HG03039 (cell line): ENCODE results near the gene BABAM2.

Experiments
- ATAC-seq: cut with Tn5 transposase; IDR thresholded peaks from one replicate; pipeline ENCODE4 v1.9.1; 2021; ENCODE audit warnings: mild to moderate bottlenecking, moderate library complexity; ENCODE audit not compliant: unreplicated experiment

Gene BABAM2

DNA sequence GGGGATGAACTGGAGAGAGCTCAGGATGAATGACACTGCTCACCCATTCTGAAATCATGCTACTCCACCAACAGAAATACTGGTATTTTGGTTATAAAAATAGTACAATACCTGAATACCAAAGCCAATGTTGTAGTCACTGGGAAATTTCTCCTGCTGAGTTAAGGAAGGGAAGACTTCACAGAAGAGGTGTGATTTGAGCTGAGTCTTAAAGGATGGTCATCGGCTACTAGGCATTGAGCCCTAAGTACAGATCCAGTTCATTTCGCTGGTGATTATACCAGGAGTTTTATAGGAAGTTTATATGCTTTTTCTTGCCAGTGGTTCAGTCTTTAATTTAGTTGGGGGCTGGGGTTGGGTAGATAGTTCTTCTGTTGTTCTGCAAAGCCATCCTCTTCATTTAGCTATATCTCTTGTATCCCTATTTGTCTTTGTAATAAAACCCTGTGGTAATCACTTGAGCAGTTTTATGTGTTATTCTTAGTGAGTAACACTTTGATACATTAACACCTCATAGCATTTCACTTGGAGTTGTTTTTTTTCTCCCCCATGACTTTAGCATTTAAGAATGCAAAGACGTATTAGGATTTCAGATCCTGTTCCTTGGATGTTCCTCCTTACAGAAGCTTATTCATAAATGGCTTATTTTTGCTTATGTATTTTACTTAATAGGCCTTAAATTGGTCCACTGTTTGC is 262.2 kb downstream of the BABAM2 start:
- ATAC-seq = no peak

DNA sequence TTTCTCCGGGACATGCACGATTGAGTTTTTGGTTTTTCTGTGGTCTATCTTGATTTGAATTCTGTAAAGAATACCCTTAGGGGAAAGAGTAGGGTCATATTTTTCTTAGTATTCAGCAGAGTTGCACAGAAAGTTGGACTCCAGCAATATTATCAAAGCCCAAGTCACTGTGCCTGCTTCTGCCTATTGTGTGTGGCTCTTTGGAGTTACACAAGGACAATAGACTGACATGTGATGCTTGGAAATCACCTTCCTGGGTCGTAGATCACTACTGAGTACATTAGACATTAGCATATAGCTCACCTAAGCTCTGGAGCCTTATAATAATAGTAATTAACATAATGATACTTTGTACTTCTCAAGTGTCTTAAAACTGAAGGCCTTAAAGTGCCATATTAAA is 263.3 kb downstream of the BABAM2 start:
- no peak for ATAC-seq

DNA sequence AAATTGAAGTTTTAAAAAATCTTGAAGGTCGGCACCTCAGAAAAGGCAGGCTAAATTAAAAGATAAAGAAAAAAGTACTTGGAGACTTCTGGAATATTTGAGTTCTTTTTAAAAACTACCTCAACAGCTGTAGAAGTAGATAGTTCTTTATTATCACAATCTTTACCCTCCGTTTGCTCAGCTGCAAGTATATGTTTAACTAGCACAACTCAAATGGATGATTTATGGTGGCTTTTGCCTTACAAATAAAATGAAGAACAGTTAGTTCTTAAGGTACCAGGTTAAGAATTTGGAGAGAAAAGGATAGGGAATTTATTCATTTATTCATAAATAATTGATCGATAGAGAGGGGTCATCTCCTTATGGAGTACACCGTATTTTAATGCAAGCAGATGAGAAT is 264.6 kb downstream of the BABAM2 start:
- ATAC-seq = no peak

DNA sequence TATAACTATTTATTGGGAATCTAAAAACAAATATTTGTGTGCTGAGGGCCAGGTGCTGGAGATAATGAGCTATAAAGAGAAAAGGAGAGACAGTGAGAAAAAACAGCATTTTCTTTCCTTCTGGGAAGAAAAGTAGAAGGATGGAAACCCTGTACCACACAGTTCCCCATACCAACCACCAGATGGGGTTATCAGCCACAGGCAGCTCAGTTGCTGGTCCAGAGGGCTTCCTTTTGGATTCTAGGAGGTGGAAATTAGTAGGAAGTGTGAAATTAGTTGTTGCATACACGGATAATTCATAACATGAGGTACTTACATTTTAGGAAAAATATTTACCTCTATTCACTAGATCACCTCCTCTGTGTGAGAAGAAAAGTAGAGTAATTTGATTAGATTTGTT is 265.1 kb downstream of the BABAM2 start:
- no peak for ATAC-seq

DNA sequence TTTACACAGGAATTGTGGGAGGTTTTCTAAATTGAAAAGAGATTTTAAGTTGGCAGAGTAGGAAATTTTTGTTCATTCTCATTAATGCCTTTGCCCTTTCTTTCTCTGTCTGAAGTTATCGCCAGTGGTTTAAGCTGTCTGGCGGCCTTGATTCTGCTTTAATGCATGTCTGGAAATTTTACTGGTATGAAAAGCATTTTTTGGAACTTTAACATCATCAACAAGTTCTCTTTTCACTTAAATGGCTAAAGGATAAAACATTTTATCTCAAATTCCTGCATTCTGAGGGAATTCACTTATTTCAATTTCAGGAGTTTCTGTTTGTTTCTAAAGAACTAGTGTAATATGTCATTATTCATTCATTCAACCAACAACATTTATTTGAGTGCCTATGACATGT is 268.3 kb downstream of the BABAM2 start:
- no peak for ATAC-seq

DNA sequence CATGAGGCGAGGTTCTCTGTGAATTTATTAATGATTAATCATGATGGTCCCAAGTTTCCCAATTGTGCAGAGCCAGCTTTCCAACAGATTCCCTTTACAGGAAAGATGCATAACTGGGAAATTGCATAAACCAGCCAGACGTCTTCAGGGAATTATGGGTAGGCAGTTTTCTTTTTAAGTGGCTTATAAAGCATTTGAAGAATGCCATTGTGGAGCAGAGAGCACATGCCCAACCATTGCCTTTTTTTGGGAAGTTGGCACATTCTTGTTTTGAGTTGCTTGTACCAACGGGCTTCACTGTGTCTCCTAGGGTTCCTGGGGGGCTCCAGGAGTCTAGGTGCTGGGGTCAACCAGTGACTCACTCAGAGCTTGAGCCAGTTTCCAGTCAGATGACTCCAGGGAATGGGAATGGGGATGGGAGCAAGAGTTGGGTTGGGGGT is 270.5 kb downstream of the BABAM2 start:
- ATAC-seq = no peak

DNA sequence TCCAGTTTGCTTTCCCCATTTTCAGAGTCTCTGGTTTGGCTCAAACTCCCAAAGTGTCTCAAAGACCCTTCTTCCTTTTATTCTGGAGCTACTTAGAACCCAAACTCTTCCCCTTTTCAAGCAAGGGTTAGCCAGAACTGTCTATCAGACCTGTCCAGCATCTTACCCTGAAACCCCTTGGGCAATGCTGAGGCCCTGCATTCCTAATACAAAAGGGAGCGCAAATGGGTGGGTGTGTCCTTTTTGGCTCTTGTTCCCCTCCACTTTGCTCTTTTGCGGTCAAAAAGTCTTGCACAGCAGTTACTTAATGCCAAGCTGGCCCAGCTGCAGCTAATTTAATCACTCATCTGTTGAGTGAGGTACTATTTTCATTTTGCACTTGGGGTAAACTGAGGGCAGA is 270.9 kb downstream of the BABAM2 start:
- ATAC-seq = no peak

DNA sequence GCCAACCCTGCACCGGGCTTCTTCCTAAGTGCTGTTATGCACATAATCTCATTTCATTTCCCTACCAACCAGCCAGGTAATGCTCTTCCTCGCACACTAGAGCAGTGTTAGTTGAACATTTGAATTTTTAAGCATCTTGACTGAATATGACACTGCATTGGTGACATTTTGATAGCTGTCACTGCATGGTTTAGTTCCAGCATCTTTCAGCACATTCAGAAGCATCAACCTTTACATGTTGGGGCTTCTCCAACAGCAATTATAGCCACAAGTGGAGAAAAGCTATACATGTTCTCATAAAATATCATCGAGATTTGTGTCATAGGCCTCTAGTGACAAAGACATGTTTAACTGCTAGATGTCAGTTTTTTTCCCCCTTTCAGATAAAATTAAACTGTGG is 272.0 kb downstream of the BABAM2 start:
- ATAC-seq = no peak

DNA sequence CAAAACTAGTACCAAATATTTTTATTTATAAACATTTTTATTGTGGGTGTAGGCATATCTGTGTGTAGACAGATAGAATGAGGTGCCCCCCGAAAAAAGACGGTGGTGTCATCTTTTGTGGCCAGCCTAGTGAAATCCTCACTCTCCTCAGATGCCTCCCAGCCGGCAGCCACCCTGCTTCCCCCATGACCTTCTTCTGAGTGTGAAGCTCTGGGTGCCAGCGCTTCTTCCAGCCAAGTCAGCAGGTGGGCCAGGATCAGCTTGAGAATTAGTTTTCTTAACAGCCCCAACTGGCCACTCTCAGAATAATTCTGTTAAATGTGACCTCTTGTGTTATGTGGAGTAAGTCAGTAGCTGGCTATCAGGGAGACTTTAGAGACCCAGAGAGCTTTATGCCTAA is 272.5 kb downstream of the BABAM2 start:
- ATAC-seq = no peak

DNA sequence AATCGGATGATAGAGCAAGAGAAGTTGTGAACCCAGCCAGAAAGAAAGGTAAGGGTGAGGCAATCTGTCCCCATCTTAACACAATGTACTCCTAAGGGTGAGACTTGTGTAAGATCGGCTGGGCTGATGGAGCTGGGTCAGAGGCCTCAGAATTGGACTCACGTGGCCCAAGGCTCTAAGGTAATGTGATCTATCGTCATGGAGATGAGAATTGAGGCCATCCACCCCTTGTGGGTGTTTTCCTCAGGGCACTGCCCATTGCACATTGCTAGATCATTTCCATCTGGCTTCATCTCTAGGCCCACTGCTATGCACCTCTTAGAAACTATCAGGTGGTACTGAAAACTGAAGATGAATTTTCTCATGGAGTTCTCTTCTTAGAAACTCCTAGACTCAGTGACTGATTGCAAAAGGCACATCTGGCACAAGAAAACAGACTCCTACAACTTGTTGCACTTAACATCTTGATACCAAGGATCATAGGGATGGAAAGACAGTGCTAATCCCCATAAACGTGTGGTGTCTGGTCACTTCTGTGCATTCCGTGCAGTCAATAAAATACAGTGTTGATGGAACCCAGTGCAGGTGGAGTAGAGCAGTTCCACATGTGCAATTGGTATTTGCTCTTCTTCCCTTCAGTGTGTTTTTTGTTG is 273.2 kb downstream of the BABAM2 start:
- ATAC-seq = no peak

DNA sequence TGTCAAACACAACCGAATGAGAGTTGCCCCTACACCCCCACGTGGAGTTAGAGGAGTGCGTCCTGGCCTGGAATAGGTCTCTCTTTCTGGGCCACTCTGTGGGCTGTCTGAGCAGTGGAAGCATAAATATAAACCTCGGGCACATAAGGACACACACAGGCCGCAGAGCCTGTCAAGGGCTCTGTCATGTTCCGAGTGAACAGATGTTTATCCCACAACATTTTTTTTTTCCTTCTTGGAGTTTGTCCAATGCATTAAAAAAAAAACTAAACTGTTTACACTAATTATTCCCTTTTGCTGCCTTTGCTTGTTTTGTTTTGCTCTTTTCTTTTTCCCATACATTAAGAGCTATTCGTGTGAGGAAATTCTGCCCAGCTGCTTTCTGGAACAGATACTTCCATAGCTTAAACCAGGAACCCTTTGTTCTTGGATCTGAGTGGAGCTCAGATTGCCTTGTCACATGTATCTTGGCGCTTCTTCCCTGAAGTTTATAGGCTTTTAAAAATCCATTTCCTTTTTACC is 273.8 kb downstream of the BABAM2 start:
- ATAC-seq = no peak

DNA sequence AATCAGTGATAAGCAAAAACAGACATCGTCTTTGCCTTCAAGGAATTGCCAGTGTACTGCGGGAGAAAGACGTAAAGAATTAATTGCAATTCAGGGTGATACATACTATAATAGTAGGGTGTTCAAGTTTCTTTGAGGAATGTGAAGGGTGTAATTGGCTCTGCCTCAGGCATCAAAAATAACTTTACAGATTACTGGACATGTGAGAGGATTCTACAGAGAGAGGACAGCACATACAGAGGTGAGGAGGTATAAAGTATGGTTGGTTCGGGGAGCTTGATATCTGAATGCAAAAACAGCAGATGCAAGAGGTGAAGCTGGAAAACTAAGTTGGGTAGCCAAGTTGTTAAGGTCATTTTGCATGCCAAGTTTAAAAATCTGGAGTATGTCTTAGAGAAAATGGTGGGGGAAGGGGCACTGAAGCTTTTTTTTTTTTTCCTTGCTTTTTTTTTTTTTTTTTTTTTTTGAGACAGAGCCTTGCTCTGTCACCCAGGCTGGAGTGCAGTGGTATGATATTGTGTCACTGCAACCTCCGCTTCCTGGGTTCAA is 274.6 kb downstream of the BABAM2 start:
- ATAC-seq = no peak

DNA sequence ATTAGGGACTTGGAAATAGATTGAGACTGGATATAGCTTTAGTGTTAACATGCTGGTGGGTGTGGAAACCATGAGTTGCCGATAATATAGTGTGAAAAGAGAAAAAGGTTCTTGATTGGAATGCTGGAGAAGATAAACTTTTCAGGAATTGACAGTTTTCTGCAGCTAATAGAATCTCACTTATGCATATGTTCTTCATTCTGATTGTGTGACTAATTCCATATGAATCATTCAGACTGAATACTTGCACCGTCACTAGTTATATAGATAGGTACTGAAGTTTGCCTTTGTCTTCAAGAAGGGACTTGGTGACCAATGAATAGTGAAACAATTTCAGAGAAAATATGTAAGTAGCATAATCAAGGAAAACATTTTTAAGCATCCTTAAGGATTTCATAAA is 276.4 kb downstream of the BABAM2 start:
- ATAC-seq = no peak

DNA sequence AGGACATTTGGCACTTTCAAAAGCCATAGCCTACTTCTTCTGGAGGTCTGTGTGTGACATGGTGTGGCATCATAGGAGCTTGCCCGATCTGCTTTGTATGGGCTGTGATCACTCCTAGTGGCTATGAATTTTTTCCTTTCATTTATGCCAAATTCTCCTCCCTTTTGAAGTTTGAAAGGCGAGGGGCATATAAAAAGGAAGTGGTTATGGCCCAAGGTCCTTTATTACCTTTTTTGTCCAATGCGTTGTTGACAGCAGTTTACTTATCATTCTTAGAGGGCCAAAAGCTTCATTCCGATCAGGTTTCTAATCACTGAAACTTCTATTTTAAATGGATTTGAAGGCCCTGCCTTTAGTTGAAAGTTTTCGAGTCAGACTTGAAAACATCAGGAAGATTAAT is 277.8 kb downstream of the BABAM2 start:
- ATAC-seq = no peak

DNA sequence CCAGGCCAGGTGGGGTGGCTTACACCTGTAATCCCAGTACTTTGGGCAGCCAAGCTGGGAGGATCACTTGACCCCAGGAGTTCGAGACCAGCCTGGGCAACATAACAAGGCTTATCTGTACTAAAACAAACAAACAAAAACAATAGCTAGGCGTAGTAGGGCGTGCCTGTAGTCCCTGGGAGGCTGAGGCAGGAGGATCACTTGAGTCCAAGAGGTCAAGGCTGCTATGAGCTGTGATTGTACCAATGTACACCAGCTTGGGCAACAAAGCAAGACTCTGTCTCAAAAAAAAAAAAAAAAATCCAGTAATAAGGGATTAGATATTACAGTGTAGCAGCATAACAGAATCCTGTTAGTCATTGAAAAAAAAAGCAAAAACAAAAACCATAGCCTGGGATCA is 279.0 kb downstream of the BABAM2 start:
- no peak for ATAC-seq

DNA sequence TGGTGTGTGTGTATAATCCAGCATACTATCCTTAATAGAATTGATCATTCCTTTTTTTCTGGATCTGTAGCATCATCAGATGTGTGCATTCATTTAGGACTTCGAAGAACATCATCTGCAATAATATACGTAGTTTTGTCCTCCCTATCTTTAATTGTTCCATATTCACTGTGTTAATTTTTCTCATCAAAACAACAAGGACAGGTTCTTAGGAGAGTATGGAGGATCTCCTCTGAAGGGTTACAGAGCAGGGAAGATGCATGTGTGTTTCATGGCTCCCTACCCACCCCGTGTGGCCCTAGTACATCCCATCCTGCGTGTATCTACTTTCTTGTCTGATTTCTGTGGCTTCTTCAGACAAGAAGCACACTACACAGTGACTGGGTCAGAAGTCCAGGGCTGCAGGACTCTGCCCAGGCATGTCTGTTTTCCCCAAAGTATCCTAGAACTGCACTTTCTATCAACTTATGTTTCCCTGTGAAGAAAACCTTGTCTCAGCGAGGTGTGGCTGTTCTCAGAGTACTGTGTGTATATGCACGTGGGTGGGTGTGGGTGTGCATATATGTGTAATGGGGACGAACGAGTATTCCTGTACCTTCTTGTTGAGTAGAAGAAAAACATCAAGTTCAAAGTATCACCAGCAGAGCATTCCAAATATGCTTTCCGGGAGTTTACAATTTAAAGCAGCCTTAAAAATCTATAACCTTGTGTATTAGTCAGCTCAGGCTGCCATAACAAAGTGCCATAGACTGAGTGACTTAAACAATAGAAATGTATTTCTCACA is 281.8 kb downstream of the BABAM2 start:
- no peak for ATAC-seq

DNA sequence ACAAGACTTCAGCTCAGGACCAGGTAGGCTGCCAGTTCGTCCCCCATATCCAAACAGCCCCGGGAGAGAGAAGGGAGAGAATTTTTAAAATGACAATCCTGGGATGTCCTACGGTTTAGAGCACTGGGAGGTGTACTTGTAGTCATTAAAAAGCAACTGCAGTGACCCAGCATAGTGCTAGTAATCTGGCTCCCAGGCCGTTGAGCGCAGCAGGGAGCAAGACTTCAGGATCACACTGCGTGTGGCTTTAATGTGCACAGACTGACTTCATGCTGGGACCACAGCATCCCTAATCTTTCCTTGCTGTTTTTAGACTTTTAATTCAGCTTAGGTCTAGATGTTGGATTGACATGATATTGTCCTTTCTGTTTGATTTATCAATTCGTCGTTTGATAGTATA is 282.8 kb downstream of the BABAM2 start:
- no peak for ATAC-seq

DNA sequence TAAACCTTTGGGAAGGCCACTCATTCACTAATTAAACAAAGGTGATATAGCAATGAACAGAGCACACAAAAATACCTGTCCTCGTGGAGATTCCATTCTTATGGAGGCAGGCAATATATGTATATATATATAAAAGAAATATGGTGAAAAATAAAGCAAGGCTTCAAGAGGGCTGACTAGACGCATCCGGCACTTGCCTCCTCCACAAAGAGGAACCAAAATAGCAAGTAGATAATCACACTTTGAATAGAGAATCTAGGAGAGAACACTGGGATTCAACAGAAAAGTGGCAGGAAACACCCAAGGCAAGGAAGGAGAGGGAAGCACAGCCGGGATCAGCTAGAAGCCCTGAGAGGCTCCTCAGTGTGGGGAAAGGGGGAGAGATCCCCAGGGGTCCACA is 283.7 kb downstream of the BABAM2 start:
- ATAC-seq = no peak

DNA sequence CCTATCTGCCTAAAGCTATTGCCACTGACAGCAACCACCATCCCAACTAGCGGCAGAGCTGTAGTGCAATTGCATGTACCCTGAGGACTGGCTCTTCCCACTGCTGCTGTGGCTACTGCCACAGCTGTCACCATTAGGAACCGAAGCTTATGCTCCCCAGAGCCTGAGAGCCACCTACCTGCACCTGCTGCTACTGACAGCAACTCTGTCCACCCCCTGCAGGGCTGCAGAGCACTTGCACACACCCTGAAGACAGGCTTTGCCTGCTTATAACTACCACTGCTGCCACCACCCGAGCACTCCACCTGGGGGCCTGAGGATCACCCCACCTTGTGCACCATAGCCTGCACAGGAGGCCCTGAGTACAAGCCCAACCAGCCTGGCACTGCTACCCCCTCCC is 284.5 kb downstream of the BABAM2 start:
- no peak for ATAC-seq

DNA sequence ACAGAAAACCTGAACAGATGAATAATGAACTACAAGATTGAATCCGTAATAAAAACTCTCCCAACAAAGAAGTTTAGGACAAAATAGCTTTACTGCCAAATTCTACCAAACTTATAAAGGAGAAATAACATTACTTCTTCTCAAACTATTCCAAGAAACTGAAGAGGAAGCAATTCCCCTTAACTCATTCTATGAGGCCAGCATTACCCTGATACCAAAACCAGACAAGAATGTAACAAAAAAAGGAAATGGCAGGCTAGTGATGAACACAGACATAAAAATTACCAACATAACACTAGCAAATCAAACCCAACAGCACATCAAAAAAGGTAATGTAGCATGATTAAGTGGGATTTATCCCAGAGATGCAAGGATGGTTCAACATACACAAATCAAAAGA is 288.4 kb downstream of the BABAM2 start:
- no peak for ATAC-seq

DNA sequence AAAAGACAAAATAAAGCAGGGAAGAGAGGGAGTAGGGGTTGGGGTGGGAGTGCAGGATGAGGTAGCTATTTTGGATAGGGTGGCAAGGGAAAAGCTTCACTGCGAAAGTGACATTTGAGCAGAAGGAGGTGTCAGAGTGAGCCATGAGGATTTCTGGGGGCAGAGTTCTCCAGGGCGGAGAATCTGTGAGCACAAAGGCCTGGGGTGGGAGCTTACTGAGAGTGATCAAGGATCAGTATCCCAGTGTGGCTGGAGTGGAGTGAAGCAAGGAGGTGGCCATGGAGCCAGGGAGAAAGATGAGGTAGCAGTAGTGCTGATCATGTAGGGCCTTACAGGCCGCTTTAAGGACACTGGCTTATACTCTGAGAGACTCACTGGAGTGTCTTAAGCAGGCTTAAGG is 291.3 kb downstream of the BABAM2 start:
- no peak for ATAC-seq

DNA sequence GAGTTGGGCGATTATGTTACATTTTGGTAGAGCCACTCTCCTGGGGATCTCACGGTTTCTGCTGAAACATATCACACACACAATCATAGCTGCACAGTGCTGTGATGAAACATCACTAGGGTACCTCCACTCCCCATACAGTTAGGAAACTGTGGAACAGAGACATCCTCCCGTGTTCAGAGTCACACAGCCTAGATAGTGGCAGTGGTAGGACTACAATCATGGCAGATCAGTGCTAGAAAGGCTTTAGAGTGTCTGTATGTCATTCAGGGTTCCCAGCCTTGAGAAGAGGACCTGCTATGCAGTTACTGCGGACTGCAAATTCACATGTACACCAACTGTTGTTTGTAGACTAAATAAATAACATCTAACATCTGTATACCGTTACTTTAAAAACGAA is 291.8 kb downstream of the BABAM2 start:
- no peak for ATAC-seq
